Activated gamma-delta T cell treated with Interleukin-2 at 50 U/mL for 16 hours (primary cell): Measurements from ENCODE around the gene DDRGK1.
A peak's percentile ranks its signal among the peaks of the same experiment; 100 is the strongest.
"Not testable (repeated sequence)": the region's sequence is repeated elsewhere in the genome, so short reads cannot be mapped to it uniquely, and the experiment has no call there.

Experiments used
- DNase-seq: peaks from one replicate; pipeline ENCODE4 v3.0.0-alpha.2; 2020

DDRGK1 gene

DNA sequence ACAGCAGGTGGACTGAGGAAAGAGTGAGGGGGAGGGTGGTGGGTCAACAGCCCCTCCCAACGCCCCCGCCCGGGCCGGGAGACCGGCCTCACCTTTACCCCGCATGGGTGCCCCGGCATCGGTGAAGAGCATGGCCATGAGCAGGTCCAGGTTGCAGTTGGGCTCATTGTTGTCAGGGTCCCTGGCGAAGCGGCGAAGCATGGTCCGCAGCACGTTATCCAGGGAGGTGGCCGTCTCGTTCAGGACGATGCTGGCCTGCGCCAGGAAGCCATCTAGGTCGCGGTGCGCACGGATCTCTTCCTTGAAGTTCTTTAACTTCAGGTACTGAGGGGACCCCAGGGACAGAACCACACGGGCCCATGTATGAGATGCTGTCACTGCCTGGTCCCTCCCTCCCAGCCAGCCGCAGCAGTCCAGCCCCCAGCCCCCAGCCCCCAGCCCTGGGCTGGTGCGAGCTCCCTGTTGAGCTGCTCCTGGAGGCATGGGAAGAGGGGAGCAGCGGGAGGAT is 29.6 kb upstream of the DDRGK1 start:
- DNase-seq: no peak

DNA sequence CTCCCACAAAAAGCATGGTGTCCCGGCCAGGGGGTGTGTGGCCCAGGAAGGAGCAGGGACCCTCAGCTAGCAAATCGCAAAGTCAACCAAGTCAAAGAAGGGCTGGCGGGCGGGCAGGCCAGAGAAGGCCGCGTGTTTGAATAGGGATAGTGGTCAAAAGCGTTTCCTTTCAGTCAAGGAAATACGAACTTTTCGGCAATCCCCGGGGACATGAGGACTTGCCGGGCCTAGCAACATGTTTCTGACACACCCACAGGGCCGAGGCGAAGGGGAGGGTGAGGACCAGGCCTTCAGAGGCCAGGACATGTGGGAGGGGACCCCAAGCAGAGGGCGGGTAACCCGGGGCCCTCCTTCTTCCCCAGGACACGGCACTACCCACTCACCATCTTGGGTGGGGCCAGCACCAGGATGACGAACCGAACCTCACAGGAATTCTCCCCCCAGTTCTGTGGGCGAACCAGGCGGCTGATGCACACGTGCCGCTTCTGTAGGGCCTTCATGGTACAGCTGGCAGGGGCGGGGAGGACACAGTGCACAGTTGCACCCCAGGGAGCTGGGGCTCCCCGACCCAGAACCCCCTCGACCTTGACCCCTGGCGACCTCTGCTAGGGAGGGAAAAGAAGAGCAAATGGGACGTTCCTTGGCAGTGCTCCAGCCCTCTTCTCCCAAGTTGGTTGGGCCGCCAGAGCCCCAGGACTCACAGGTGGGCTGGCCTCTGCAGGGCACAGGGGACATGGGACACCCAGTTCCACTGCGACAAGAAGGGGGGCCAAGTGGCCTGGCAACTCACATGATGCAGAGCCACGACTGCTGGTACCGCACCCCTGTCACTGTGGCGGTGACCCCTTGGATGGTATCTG is 28.9 kb upstream of the DDRGK1 start:
- DNase-seq: no peak

DNA sequence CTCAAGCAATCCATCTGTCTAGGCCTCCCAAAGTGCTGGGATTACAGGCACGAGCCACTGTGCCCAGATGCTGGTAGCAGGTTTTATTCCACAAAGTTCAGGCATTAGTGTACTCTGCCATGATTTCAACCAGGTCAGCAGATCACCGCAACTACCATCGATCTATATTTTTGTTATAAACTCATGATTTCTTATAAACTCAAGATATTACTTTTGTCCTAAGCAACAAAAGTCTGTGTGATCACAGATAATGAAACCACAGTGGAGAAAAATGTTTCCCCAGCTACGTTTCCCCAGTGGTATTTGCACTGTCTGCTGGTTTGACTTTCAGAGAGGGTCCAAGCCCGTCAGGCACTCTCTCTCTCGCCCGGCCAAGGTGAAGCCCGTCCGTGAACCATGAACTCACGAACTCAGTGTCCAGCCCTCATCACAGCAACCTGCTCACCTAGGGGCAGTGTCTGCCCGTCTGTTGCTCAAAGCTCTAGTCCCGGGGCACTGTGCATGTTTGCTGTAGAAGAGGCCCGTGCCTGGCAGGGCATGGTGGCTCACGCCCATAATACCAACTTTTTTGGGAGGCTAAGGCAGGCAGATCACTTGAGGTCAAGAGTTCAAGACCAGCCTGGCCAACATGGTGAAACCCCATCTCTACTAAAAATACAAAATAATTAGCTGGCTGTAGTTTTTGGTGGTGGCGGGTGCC is 27.6 kb upstream of the DDRGK1 start:
- no peak for DNase-seq

DNA sequence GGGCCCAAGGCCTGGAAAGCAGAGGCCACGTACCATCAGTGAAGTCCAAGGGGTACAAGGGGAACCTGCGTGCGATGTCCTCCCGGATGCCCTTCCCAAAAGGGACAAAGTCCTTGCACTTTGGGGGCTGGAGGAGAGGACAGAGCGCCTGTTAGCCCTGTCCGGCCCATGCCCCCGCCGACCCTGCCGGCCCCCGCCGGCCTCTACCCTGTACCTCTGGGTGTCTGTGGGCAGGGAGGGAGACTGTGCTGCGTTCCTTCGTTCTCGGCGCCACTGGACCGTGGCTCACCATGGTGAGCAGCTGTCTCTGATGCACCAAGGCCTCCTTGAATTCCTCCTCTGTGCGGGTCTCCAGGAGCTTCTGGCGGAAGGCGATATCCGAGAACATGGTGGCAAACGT is 26.6 kb upstream of the DDRGK1 start:
- no peak for DNase-seq

DNA sequence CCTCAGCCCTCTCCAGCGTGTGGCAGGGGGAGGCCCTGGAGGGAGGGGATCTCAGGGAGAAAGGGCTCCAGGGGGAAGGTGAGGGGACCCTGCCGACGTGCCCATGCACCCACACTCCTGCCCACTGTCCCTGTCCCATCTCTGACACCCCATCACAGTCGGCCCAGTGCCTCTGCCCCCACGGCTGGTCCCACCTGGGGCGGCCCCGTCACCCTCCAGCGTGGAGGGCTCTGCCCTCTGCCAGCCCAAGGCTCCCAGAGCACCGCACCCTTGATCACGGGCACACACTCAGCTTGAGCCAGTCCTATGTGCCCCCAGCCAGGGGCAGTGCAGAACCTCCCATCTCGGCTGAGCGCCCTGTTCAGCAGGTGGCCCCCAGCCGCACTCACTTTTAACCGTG is 25.3 kb upstream of the DDRGK1 start:
- DNase-seq: no peak

DNA sequence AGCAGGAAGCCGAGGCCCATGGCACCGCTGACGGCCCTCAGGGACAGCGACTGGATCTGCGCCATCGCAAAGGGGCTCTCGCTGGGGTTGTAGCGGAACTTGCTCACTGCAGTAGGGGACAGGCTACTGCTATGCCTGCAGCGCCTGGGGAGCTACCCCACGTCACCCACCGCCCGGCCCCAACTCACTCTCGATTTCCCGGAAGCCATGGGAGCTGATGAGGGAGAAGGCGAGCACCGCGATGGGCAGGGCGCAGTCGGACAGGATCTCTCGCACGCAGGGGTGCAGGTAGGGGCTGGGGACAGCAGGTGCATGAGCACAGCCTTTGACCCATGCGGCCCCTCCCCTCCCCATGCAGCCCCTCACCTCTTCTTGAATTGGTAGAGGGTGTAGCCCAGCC is 24.7 kb upstream of the DDRGK1 start:
- DNase-seq: no peak

DNA sequence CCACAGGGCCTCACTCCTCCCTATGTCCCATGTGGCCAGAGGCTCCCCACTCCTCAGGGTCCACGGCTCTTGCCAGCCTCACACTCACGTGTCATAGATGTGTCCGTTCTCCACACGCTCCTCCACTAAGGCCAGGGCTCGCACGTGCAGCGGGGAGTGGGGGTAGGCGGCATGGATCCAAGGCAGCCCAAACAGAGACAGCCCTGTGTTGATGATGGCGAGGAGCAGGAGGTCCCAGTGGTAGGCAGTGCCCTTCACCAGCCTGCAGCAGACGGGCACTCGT is 24.2 kb upstream of the DDRGK1 start:
- no peak for DNase-seq

DNA sequence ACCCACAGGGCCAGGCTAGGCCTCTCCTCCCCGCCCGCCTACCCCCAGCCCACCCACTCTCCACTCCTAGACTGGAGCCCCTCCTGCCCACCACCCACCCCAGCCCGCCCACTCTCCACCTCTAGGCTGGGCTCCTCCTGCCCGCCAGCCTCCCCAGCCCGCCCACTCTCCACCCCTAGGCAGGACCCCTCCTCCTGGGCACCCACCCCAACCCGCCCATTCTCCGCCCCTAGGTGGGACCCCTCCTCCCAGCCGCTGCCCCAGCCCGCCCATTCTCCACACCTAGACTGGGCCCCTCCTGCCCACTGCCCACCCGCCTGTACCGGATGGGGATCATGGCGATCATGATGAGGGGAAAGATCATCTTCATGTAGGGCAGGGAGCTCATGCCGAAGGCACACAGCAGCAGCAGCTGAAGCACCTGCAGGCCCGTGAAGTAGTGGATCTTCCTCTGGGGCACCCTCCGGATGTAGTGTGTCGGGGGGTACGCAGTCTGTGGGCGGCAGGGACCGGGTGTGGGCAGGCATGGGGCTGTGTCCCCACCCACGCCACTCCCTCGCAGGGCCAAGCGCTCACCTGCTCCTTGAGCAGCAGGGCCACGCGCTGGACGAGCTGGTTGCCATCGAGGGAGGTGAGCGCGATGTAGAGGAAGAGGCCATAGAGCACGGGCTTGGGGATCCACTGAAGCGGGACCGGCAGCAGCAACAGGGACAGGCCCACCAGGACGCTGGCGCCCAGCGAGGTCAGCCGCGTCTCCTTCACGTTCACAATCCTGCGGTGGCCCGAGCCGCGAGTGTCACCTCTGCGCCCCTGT is 23.7 kb upstream of the DDRGK1 start:
- no peak for DNase-seq

DNA sequence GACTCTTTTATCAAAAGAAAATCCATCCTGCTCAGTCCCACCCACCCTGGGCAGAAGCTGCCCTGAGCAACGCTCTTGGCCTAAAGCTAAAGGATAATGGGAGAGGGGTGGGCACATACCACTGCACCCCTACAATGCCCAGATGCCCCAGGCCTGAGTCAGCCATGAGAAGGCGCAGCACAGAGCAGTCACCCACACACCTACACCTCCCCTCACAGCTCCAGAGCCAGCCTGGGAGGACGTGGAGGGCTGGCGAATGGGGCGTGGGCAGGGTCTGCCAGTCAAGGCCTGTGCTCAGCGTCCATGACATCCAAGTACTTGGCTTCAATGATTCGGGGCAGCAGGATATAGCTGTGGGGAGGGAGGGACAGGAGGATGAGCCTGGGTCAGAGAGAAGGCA is 23.0 kb upstream of the DDRGK1 start:
- DNase-seq: no peak

DNA sequence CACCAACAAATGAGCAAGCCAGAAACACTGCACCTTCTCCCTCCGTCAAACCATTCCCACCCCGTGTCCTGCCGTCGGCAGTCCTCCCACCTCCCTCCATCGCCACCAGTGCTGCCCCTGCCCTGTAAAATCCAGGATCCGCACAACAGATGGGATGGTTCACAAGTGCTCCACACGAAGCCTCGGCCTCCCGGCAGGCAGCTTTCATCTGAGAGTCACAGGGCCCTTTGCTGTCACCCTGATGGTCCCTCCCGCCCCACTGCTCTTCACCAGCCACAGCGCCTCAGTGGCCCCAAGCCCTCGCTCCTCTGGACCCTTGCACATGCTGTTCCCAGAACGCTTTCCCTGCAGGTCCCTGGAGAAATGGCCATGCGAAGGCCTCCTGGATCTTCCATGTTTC is 22.4 kb upstream of the DDRGK1 start:
- DNase-seq: no peak

DNA sequence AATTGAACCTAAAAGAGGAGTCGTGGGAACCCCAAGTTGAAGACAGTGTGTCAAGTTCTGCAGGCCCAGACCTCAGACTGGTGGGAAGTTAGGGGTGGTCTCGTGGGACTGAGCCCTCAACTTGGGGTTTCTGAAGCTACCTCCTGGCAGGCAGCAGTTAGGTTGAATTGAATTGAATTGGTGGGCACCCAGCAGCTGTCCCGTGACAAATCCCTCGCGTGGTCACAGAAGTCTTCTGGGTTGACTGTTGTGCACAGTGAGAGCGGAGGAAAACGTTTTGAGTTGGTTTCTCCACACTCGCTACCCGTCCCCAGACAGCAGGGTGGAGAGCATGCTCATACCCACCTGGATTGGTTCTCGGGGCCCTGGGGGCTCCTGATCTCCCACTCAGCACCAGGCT is 21.6 kb upstream of the DDRGK1 start:
- DNase-seq: no peak

DNA sequence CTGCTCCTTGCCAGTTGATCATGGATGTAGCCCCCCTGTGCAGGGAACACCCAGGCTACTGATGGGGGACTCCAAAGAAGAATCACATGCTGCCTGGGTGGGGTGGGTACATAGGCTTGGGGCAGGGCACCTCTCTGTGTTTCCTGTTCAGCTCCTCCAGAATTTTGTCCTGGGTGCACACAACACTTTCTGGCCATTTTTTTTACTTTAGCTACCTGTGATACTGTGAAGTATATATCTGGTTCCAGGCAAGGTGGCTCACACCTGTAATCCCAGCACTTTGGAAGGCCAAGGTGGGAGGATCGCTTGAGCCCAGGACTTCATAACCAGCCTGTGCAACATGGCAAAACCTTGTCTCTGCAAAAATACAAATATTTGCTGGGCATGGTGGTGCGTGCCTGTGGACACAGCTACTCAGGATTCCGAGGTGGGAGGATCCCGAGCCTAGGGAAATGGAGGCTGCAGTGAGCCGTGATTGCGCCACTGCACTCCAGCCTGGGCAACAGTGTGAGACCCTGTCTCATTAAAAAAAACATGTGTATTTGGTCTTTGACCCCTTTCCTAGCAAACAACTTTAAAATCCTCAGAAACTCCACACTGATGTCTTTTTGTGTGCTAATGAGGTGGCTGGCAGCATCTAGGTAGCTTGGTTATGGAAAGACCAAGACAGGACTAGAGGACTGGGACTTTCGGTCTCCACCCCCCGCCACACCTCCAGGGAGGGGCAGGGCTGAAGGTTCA is 20.4 kb upstream of the DDRGK1 start:
- DNase-seq: no peak

DNA sequence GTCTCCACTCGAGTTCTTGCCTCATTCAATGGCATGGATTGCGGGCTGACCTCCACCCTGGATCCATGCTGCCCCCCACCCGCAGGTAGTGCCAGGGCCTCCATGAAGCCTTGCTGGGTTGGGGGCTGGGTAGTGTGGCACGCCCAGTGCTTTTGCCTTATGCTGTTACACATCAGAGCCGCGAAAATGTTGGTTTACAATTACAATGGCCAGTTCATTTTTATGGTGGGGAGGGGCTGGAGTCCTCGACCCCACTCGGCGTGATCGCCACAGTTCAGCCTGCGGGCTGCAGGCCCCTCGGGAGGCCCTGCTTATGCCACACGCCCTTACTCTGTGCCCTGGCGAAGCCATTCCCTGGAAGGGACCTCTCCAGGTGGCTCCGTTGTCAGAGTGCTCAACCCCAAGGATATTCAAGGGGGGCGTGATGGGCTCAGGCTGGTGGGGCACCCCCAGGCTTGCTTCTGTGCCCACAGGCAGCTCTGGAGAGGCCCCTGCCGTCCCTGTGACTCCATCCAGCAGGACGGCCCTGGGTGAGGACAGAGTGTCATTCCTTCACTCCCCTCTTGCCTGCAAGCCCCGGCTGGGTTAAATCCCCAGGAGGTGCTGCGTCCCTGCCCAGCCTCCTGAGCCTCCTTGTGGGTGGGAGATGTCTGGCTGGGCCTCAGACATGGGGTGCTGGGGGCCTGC is 19.7 kb upstream of the DDRGK1 start:
- DNase-seq: no peak

DNA sequence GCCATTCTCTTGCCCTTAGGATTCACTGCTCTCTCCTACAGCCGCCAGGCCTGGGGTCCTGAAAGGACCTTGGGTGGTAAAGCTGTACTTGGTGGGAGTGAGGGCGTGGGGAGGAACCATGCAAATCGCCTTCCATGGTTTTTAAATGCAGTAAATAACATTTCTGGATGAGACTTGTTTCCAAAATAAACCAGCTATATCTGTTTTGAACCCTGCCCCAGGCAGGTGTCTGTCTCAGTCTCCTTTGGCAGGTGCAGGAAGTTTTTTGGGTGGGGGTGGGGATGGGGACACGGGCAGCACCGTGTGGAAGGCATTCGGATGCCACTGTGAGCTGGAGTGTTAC is 19.1 kb upstream of the DDRGK1 start:
- no peak for DNase-seq

DNA sequence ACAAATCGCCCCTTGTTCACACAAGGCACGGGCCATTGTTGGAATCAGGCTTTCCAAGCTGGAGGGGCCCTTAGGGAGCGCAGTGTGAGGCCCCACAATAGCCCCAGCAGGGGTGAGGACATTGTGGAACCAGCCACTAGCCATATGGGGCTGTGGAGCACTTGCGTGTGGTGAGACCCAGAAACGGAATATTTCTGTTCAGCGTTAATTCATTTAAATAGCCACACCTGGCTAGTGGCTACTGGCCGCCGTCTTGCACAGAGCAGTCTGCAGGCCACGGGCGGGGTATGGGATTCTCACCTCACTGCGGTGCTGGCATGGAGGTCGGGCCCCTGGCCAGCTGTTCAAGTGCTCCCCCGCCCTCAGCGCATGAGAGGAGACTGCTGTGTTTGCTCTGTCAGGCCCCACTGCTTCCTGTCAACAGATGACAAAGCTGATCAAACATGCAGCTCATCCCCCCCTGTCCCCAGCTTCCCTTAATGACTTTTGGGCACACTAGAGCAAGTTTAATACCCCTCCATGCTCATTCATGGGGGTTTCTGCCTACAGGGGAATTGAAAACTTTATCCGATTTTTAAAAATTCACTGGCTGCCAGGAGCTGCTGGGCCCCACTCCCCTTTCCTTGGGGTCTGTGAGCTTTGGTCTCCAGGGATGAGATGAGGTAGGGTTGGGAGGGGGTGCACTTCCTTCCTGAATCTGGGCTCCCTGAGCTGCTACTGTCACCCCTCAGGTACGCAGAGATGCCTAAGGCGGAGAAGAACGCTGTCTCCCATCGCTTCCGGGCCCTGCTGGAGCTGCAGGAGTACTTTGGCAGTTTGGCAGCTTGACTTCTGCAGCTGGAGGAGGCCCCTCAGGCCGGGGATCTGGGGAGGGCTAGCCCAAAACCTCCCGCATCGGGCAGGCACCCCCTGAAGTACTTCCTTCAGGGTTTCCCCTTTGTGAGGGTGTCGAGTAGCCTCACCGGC is 18.4 kb upstream of the DDRGK1 start:
- DNase-seq: peak; percentile 53

DNA sequence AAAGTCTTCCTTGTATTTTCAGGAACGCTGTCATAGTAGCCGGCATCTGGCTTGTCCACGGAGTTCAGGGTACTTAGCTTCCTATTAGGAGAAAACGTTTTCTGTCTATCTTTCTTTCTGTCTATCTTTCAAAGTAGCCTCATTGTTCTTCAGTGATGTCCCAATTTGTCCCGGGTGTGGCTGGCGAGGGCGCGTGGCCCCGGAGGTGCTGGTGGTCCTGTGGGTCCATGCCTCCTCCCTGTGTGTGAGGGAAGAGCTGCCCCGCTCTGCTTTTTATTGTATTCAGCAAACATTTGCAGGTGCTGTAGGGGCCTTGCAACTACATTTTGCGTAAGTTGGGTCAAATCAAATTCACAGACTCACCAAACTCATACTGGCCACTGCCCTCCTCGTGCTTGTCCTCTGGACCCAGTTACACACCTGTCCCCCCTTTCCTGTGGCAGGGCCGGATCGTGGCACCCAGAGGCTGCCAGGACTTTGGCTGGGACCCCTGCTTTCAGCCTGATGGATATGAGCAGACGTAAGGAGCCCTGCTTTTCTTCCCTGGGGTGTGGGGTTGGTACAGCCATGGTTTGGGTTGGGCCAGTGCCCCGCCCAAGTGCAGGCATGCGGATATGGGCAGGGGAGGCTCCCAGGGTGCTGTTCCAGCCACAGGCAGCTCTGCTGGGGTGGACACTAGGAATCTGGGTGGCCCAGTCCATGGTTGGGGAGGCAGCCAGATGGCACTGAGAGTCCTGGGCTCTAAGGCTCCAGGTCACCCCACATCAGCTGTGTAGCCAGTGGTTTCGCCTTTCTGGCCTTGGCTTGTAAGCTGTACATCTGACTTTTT is 17.1 kb upstream of the DDRGK1 start:
- no peak for DNase-seq

DNA sequence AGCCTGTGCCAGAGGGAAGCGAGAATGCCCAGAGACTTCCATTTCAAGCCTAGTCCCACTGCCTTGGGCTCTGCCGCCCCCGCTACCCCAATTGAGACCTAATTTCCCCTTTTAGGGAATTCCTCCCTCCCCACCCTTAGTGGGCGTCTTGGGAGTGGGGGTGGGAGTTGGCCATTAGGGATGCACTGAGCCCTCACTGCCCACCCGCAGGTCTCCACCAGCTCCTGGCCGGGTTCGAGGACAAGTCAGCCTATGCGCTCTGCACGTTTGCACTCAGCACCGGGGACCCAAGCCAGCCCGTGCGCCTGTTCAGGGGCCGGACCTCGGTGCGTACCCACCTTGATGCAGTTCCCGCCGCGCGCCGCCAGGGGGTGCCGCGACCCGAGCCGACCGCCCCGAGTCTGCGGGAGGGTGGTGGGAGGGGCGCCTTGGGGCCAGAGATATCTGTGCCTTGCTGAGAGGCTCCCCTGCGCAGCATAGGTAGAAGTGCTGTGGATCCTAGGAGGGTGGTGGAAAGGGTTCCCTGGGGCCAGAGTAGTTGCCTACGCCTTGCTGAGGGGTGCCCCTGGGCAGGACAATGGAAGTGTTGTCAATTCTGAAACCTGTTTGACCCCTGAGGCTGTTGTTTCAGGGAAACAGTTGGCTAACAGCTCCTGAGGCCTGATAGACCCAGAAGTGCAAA is 14.0 kb upstream of the DDRGK1 start:
- DNase-seq: peak; percentile 76

DNA sequence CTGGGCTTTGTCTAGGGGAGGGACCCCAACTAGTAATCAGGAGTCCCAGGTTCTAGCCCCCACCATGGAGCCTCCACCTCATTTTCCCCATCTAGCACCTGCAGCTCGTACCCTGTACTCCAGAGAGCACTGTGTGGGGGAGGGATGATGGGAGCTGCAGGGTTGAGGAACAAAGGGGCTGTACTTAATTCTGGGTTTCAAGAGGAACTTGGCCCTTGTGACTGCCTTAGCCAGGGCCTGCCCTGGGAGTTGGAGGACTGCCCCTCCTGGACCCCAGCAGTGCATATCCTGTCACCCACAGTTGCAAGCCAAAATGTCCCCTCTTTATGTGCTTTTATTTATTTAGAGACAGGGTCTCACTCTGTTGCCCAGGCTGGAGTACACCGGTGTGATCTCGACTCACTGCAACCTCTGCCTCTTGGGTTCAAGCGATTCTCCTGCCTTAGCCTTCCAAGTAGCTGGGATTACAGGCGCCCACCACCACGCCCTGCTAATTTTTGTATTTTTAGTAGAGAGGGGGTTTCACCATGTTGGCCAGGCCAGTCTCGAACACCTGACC is 11.0 kb upstream of the DDRGK1 start:
- not testable (repeated sequence) for DNase-seq

DNA sequence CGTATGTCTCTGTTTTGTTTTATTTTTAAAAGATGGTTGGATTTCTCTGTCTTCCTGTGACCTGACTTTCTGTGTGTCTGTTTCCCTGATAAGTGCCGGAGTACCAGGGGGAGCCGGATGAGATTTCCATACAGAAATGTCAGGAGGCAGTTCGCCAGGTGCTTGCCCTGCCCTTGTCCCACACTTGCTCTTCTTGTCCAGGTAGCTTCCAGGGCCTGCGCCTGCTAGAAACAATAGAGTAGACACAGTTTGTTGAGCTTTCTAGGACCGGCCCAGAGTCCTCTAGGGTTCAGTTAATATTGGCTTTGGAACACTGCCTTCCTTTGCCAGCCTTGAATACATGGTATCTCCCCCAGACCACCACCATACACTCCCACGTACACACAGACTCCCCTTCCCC is 8.7 kb upstream of the DDRGK1 start:
- no peak for DNase-seq
